Measurements from ENCODE around the gene SNAI3.

The SNAI3 gene

DNA sequence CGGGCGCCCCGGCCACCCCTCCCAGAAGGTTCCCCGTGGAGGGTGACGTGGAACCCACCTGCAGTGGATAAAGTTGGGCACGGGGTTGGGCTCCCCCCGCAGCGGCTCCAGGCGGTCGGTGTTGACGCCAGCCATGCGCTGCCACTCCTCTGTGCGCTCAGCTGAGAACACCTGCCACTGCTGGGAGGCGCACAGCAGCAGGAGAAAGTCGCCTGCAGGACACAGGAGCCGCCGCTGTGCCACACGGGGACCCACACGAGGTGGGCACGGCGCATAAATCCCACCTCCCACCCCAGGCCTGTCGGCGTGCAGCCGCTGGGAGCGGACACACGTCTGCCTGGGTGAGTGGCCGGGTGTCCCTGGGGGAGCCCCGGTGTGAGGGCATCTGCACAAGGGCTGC, 40.7 kb upstream of the SNAI3 start:
- peaks cover 36% of the 10 kb centered on the region for H3K36me3 ChIP-seq (ENCODE audit: control insufficient read depth, insufficient read depth, low read length)
- no peaks in the 10 kb centered on the region for H3K27me3 ChIP-seq (ENCODE audit: control insufficient read depth, insufficient read depth, low read length)
- H3K9ac ChIP-seq (ENCODE audit: low read length), result no peak overlapping the region
- H3K4me3 ChIP-seq (ENCODE audit: low read length), result no peak overlapping the region
- no peaks in the 10 kb centered on the region for H3K4me1 ChIP-seq (ENCODE audit: control insufficient read depth, insufficient read depth, low read length)
- H3K27ac ChIP-seq (ENCODE audit: low read depth, low read length), result no peak overlapping the region

DNA sequence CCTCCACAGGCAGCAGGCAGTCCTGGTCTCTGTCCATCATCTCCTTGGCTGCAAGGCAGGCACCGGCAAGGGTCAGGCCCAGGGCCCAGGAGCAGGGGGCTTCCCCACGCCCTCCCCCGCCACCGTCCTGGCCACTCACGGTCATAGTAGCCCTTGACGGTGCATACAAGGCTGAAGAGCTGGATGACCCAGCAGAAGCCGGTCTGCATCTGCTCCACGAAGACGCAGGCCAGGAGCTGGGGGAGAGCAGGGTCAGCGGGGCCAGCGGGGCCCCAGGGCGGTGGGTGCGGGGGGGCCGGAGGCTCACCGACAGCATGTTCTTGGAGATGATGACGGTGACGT, 40.1 kb upstream of the SNAI3 start:
- no peak overlapping the region for H3K9ac ChIP-seq (ENCODE audit: low read length)
- H3K4me1 ChIP-seq (ENCODE audit: control insufficient read depth, insufficient read depth, low read length), result no peaks in the 10 kb centered on the region
- no peaks in the 10 kb centered on the region for H3K27me3 ChIP-seq (ENCODE audit: control insufficient read depth, insufficient read depth, low read length)
- H3K36me3 ChIP-seq (ENCODE audit: control insufficient read depth, insufficient read depth, low read length), result peaks cover 38% of the 10 kb centered on the region
- H3K27ac ChIP-seq (ENCODE audit: low read depth, low read length), result no peak overlapping the region
- no peak overlapping the region for H3K4me3 ChIP-seq (ENCODE audit: low read length)

DNA sequence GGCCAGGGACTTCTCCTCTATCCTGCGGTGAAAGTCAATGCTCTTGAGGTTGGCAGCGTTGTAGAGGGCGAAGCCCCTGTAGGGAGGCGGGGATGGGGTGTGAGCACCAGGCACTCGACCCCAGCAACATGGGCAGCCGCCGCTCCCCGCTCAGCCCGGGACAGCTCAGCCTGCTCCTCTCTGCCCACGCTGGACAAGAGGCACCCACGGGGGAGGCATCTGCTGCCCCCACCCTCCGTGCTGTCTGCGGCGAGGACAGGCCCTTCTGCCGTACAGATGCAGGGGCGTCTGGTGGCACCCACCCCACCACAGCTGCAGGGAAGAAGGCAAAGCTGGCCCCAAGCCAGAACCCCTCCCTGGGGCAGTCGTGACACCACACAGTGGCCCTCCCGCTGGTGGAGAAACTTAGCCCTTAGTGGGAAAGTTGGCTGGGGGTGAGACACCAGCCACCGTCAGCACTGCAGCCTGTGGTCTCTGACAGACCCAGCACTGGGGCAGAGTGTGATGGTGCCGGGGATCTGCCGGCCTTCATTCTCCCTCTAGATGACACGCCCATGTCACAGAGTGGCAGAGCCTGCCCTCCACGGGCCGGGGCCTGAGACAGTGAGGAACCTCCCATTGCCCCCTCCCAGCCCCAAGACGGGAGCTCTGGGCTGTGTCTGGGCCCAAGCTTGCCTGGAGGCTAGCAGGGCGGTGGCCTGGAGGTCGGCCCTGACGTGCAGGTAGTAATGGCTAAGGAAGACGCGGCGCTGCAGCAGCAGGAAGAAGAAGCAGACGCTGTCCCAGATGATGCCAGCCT, 39.5 kb upstream of the SNAI3 start:
- no peak overlapping the region for H3K4me3 ChIP-seq (ENCODE audit: low read length)
- peaks cover 44% of the 10 kb centered on the region for H3K36me3 ChIP-seq (ENCODE audit: control insufficient read depth, insufficient read depth, low read length)
- H3K4me1 ChIP-seq (ENCODE audit: control insufficient read depth, insufficient read depth, low read length), result no peaks in the 10 kb centered on the region
- no peak overlapping the region for H3K27ac ChIP-seq (ENCODE audit: low read depth, low read length)
- no peaks in the 10 kb centered on the region for H3K27me3 ChIP-seq (ENCODE audit: control insufficient read depth, insufficient read depth, low read length)
- H3K9ac ChIP-seq (ENCODE audit: low read length), result no peak overlapping the region

DNA sequence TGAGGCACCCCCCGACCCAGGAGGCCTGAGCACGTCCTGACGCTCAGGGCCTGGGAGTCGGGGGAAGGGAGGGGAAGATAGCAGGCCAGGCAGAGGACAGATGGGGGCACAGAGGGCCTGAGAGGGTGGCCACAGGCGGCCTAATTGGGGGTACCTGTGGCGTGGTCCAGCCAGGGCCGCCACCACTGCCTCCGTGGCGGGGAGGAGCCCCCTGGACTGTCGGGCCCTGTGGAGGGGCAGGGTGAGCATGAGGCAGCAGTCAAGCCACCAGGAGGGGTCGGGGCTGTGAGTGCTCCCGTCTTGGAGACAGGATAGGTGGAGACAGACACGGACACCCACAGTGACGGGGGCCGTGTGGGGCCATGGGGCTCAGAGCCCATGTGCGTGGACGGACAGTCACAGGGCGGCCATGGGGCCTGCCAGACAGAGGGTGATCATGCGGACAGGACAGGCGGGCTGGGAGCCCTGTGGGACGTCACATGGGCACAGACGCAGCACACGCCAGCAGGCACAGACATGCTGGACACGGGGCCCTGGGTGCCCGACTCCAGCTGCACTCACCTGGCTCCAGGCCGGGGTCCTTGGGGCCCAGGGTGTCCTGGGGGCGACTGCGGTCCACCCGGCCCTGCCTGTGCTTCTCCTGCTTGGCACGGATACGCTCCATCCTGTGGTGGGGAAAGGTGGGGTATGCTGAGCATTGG, 38.7 kb upstream of the SNAI3 start:
- no peak overlapping the region for H3K9ac ChIP-seq (ENCODE audit: low read length)
- peaks cover 49% of the 10 kb centered on the region for H3K36me3 ChIP-seq (ENCODE audit: control insufficient read depth, insufficient read depth, low read length)
- H3K27ac ChIP-seq (ENCODE audit: low read depth, low read length), result no peak overlapping the region
- no peaks in the 10 kb centered on the region for H3K27me3 ChIP-seq (ENCODE audit: control insufficient read depth, insufficient read depth, low read length)
- H3K4me1 ChIP-seq (ENCODE audit: control insufficient read depth, insufficient read depth, low read length), result no peaks in the 10 kb centered on the region
- no peak overlapping the region for H3K4me3 ChIP-seq (ENCODE audit: low read length)

DNA sequence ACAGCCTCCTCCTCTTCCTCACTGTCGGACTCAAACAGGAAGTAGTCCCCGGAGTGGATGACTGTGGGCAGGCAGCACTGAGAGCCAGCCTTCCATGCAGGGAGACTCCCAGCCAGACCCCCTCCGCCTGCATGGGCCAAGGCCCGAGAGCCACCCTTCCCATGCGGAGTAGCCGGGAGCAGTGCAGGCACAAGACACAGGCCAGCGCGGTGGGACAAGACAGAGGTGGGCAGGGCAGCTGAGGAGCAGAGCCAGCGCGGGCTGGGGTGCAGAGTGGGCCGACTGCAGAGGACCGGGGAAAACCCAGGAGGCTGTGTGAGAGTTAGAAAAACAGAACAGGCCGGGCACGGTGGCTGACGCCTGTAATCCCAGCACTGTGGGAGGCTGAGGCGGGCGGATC, 37.6 kb upstream of the SNAI3 start:
- Histone ChIP-seq H3K9ac (ENCODE audit: low read length) (no peak overlapping the region), H3K27me3 (ENCODE audit: control insufficient read depth, insufficient read depth, low read length) (no peaks in the 10 kb centered on the region), H3K36me3 (ENCODE audit: control insufficient read depth, insufficient read depth, low read length) (peaks cover 55% of the 10 kb centered on the region), H3K27ac (ENCODE audit: low read depth, low read length) (no peak overlapping the region), H3K4me1 (ENCODE audit: control insufficient read depth, insufficient read depth, low read length) (peaks cover 6% of the 10 kb centered on the region), H3K4me3 (ENCODE audit: low read length) (no peak overlapping the region)

DNA sequence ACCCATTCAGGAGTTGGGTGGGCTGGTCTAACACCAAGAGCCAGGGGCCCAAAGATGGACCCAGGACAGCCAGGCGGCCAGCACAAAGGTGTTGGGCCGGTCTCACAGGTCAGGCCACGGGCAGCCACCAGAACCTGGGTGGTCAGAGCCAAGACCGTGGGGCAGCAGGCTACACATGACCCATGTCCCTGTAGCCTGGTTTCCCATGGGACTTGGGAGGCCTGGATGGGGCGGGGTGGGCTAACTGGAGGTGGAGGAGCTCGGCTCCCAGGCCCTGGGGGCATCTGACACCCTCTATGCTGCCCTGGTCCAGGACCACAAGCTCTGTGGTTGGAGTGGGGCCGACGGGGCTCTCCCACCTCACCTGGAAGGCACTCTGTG, 37.2 kb upstream of the SNAI3 start:
- no peak overlapping the region for H3K9ac ChIP-seq (ENCODE audit: low read length)
- peaks cover 57% of the 10 kb centered on the region for H3K36me3 ChIP-seq (ENCODE audit: control insufficient read depth, insufficient read depth, low read length)
- peaks cover 6% of the 10 kb centered on the region for H3K4me1 ChIP-seq (ENCODE audit: control insufficient read depth, insufficient read depth, low read length)

DNA sequence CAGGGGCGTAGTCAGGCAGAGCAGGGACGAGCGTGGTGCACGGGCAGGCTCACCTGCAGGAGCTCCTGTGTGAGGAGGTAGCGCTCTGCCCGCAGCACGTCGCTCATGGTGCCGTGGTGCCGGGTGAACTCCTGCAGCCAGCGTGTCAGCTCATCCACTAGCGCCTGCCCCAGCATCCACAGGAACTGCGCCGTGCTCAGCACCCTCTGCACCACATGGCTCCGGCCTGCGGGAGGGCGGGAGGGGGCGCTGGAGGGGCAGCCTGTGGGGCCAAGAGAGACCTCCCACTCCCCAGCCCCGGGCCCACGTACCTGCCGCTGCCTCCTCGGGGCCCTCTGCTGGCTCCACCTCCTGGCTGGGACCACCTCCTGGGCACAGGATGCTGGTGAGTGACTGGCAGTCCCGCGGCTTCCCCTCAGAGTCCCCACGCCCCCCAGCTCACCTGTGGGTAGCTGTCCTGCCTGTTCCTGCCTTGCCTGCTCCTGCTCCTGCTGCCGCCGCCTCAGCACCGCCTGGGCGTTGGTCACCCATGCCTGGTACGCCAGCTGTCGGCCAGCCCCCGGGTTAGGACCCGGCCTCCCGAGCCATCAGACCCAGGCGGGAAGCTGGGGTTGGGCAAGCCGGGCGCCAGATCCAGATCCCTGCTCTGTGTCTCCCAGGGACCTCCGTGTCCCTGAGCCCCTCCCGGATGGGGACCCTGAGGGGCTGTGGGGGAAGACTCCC, 36.6 kb upstream of the SNAI3 start:
- no peak overlapping the region for H3K9ac ChIP-seq (ENCODE audit: low read length)
- H3K4me3 ChIP-seq (ENCODE audit: low read length), result no peak overlapping the region
- H3K27me3 ChIP-seq (ENCODE audit: control insufficient read depth, insufficient read depth, low read length), result no peaks in the 10 kb centered on the region
- H3K4me1 ChIP-seq (ENCODE audit: control insufficient read depth, insufficient read depth, low read length), result peaks cover 6% of the 10 kb centered on the region
- H3K36me3 ChIP-seq (ENCODE audit: control insufficient read depth, insufficient read depth, low read length), result peaks cover 63% of the 10 kb centered on the region
- no peak overlapping the region for H3K27ac ChIP-seq (ENCODE audit: low read depth, low read length)

More for the DNA sequence above, 37.2 kb upstream of the SNAI3 start:
- Histone ChIP-seq H3K27ac (ENCODE audit: low read depth, low read length) (no peak overlapping the region), H3K27me3 (ENCODE audit: control insufficient read depth, insufficient read depth, low read length) (no peaks in the 10 kb centered on the region), H3K4me3 (ENCODE audit: low read length) (no peak overlapping the region)

DNA sequence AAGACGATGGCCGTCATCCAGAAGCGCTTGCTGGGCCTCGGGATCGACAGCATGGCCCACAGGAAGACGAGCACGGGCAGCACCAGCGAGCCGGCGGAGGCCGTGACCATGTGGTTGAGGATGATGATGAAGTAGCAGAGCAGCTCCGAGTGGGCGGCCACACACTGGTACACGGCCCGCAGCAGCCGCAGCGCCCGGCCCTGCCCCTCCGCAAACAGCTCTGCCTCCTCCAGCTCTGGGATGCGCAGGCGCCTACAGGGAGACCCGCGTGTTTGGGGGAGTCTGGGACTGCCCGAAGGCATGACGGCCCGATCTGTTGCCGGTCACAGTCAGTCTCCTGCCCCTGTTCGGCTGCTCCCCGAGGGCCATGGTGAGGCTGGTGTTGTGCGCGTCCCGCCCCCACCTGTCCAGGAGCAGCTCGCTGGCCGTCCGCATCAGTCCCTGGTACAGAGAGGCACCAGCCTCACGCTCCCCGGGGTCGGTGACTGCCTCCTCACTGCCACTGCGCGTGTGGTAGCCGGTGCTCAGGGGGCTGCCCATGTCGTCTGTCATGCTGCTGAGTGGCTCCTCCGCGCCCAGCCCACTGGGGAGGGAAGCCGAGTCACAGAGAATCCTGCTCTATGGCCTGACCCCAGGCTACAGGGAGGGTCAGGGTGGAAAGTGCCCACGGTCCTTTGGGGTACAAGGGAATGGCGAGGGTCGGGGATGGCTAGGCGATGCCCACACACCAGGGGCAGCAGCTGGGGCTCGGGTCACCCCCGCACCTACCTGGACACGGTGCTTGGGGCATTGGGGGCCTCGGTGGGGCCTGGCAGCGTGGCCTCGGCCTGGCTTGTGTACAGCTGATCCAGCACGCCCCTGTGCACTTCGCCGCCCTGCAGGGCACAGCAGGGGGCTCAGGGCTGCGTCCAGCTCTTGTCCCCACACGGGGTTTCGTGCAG, 35.8 kb upstream of the SNAI3 start:
- H3K4me1 ChIP-seq (ENCODE audit: control insufficient read depth, insufficient read depth, low read length), result peaks cover 6% of the 10 kb centered on the region
- H3K27ac ChIP-seq (ENCODE audit: low read depth, low read length), result no peak overlapping the region
- H3K36me3 ChIP-seq (ENCODE audit: control insufficient read depth, insufficient read depth, low read length), result peaks cover 64% of the 10 kb centered on the region
- no peaks in the 10 kb centered on the region for H3K27me3 ChIP-seq (ENCODE audit: control insufficient read depth, insufficient read depth, low read length)
- H3K4me3 ChIP-seq (ENCODE audit: low read length), result no peak overlapping the region
- H3K9ac ChIP-seq (ENCODE audit: low read length), result no peak overlapping the region

DNA sequence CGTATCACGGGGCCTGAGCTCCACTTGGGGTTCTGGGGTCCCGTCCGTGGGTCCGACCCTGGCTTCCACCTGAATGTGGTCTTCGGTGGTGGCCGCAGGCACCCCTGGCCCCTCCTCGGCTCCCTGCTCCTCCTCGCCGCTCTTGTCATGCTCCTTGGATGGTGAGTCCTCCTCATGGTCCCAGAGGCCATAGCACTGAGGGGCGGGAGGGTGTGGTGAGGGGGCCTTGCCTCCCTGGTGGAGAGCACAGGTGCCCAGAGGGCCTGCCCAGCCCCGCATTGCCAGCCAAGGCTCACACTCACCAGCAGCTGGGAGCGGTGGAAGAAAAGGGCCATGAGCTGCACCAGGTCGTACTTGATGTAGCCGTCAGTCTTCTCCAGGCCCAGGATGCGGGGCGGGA, 34.9 kb upstream of the SNAI3 start:
- Histone ChIP-seq H3K27me3 (ENCODE audit: control insufficient read depth, insufficient read depth, low read length) (no peaks in the 10 kb centered on the region), H3K36me3 (ENCODE audit: control insufficient read depth, insufficient read depth, low read length) (peaks cover 70% of the 10 kb centered on the region), H3K27ac (ENCODE audit: low read depth, low read length) (no peak overlapping the region), H3K9ac (ENCODE audit: low read length) (no peak overlapping the region), H3K4me1 (ENCODE audit: control insufficient read depth, insufficient read depth, low read length) (peaks cover 6% of the 10 kb centered on the region), H3K4me3 (ENCODE audit: low read length) (no peak overlapping the region)

DNA sequence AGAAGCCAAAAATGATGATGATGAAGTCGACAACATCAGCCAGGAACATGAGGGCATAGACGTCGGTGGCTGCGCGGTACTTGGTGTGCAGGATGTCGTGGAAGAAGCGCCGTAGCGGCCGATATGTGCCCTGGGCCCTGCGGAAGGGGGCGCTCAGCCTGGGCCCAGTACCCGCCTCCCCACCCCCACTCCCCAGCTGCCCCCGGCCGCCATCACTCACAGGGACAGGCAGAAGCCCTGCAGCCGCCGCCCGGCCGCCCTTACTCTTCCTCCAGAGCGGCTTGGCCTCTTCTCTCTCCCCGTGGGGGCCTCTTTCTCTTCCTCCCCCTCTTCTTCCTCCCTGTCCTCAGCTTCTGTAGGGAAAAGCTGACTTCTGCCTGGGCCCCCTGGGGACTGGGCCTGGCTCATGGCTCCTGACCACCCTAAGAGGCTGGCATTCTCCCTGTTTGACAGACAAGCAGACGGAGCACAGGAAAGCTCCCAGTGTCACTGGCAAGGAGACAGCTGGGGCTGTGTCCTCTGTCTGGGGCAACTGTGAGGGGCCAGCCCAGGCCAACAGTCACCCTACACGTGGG, 34.2 kb upstream of the SNAI3 start:
- Histone ChIP-seq H3K4me1 (ENCODE audit: control insufficient read depth, insufficient read depth, low read length) (peaks cover 6% of the 10 kb centered on the region), H3K4me3 (ENCODE audit: low read length) (no peak overlapping the region), H3K27me3 (ENCODE audit: control insufficient read depth, insufficient read depth, low read length) (no peaks in the 10 kb centered on the region), H3K27ac (ENCODE audit: low read depth, low read length) (no peak overlapping the region), H3K9ac (ENCODE audit: low read length) (no peak overlapping the region), H3K36me3 (ENCODE audit: control insufficient read depth, insufficient read depth, low read length) (peaks cover 68% of the 10 kb centered on the region)

DNA sequence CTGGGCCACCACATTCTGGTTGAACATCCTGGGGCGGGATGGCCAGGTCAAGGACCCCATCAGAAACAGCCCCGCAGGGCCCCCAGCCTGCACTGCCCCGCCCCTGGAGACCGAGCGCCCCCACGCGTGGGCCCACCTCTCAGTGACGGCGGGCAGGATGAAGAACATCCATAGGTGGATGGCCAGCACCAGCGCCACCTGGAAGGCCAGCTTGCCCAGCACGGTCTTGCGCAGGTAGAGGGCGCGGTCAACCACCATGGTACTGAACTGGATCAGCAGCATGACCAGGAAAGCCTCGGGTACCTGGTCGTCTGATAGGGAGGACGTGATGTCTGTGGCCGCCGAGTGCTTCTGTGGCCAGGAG, 33.6 kb upstream of the SNAI3 start:
- Histone ChIP-seq H3K36me3 (ENCODE audit: control insufficient read depth, insufficient read depth, low read length) (peaks cover 66% of the 10 kb centered on the region), H3K27me3 (ENCODE audit: control insufficient read depth, insufficient read depth, low read length) (no peaks in the 10 kb centered on the region), H3K9ac (ENCODE audit: low read length) (no peak overlapping the region), H3K4me3 (ENCODE audit: low read length) (no peak overlapping the region), H3K27ac (ENCODE audit: low read depth, low read length) (peak overlapping the region; percentile 71), H3K4me1 (ENCODE audit: control insufficient read depth, insufficient read depth, low read length) (peaks cover 6% of the 10 kb centered on the region)
